Measurements from ENCODE around the gene CASTOR1.

GRCh38 chr22:30284666-30285065, 4.6 kb downstream of the CASTOR1 start:
- no peak for TF ChIP-seq CTCF (IDR thresholded peaks at IDR 0.05)
- TF ChIP-seq POLR2A (IDR thresholded peaks at IDR 0.05), result no peak
- TF ChIP-seq POLR2AphosphoS5 (IDR thresholded peaks at IDR 0.05), result no peak
